Left lung (tissue), 10 donors: ENCODE measurements around the gene RAPGEF2. TPM values are rescaled to one million over a fixed set of nuclear protein-coding genes. Genes with fewer than 3 reads are reported as not detected.
A peak's percentile ranks its signal among the peaks of the same experiment; 100 is the strongest.

Experiments
- ATAC-seq: fragments of 200-7000 bp; cut with Tn5 transposase; one replicate; pipeline ENCODE4 v1.9.1; 2020; ENCODE audit warnings: moderate library complexity
- DNase-seq, 4 donors: peaks; one replicate each; pipeline ENCODE4 v3.0.0-alpha.2; 2013 to 2020
- H3K27ac ChIP-seq, 2 donors: fragments of 200-600 bp; sonication (generic) in 1 of 2; one replicate each; pipeline versions ENCODE4 v1.5.0 to v1.8.0; 2020 to 2021
- H3K27me3 ChIP-seq, 2 donors: fragments of 200-600 bp; sonication (generic) in 1 of 2; one replicate each; pipeline versions ENCODE4 v1.5.0 to v1.8.0; 2020 to 2021
- H3K36me3 ChIP-seq, 2 donors: fragments of 200-600 bp; sonication (generic) in 1 of 2; one replicate each; pipeline versions ENCODE4 v1.5.0 to v1.8.0; 2020 to 2021
- H3K4me1 ChIP-seq, 2 donors: fragments of 200-600 bp; one replicate each; pipeline ENCODE4 v1.8.0; 2021
- H3K4me3 ChIP-seq, 2 donors: fragments of 200-600 bp; sonication (generic) in 1 of 2; one replicate each; pipeline versions ENCODE4 v1.5.0 to v1.8.0; 2020 to 2021; ENCODE audit warnings: mild to moderate bottlenecking in 1 of 2
- H3K9me3 ChIP-seq, 2 donors: fragments of 200-600 bp; sonication (generic) in 1 of 2; one replicate each; pipeline versions ENCODE4 v1.5.0 to v1.8.0; 2020 to 2021
- CTCF ChIP-seq, 2 donors: fragments of 200-600 bp; sonication (generic) in 1 of 2; IDR thresholded peaks; one replicate each; pipeline versions ENCODE4 v1.5.0 to v1.8.0; 2021; ENCODE audit warnings: antibody characterized with exemption in 2 of 2
- intact Hi-C, 2 donors: fragments of 100-400 bp; cut with DNase I; formaldehyde crosslinking; loops; one replicate each; pipeline versions ENCODE4 v1.11.2 to v1.14.2; 2022
- polyA plus RNA-seq, 6 donors: library from polyadenylated mRNA; unstranded; fragments of 120-200 nt; gene quantifications; one replicate each; pipeline ENCODE4 v1.2.1, GENCODE V29; 2013; ENCODE audit not compliant: insufficient read length in 6 of 6
- total RNA-seq, 2 donors: library from RNA; stranded (reverse); fragmentation: NEBNext Ultra II Directional; extraction: Animal tissue kit (Norgen Biotek cat#: 25700); gene quantifications; one replicate each; pipeline ENCODE4 v1.2.1, GENCODE V29; 2021
- donor health status: DM: no; HTN: yes; CAD: no.
- donor health status: DM: no; HTN: no; CAD: no.

The RAPGEF2 gene
- total and polyA plus RNA-seq, 8 donors = 39.9 to 52.0 (median 45.4) TPM

DNA sequence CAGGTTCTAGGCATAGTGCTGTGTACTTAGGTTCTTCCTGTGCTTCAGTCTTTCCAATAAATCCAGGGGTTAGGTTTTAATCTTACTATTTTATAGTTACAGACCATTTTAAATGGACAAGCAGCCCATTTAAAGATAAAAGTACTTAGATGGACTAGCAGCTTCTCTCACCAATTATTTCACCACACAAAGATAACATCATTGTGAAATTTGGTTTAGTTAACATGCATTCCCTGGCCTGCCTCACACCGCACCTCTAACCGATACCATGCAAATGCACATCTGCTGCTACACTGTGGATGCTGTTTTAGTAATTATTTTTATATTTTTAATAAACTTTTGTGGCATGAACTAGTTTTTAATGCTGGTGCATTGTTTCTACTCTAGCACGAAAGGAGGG is 252.6 kb downstream of the RAPGEF2 start:
- DNase-seq (no peak), ATAC-seq (no peak)
- TF ChIP-seq CTCF (IDR thresholded peaks at IDR 0.05) = no peak
- Histone ChIP-seq H3K9me3 (no peaks in the 10 kb centered on the region), H3K27me3 (no peaks in the 10 kb centered on the region), H3K27ac (no peak overlapping the region), H3K36me3 (peaks cover 5 to 93% of the 10 kb centered on the region in 2 donors), H3K4me1 (no peaks in the 10 kb centered on the region), H3K4me3 (no peak overlapping the region)
- intact Hi-C loops = no loop called here

DNA sequence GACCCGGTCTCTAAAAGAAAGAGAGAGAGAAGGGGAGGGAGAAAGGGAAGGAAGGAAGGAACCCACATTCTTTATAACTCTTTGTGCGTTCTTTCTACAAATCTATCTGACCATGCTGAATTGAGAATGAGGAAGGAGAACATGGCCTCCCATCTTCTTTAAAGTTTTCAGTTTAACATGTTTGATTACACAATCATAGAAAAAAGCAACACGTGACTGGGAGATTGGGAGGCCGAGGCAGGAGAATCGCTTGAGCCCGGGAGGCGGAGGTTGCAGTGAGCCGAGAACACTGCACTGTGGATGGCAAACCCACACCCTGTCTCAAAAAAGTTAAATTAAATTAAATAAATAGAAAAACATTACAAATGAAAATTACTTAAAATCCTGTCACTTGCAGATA is 254.5 kb downstream of the RAPGEF2 start:
- Histone ChIP-seq H3K27ac (no peak overlapping the region), H3K27me3 (no peaks in the 10 kb centered on the region), H3K4me1 (no peaks in the 10 kb centered on the region), H3K9me3 (no peaks in the 10 kb centered on the region), H3K36me3 (peaks cover 5 to 88% of the 10 kb centered on the region in 2 donors), H3K4me3 (no peak overlapping the region)
- no peak for TF ChIP-seq CTCF (IDR thresholded peaks at IDR 0.05)
- intact Hi-C loops = no loop called here
- no peak for ATAC-seq
- no peak for DNase-seq

DNA sequence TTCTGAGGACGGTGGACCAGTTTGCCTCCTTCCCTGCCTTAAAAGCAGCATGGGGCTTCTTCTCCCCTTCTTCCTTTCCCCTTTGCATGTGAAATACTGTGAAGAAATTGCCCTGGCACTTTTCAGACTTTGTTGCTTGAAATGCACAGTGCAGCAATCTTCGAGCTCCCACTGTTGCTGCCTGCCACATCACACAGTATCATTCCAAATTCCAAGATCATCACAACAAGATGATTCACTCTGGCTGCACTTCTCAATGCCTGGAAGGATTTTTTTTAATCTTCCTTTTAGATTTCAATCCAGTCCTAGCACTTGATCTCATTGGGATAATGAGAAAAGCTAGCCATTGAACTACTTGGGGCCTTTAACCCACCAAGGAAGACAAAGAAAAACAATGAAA is 255.3 kb downstream of the RAPGEF2 start:
- intact Hi-C loops = no loop called here
- H3K4me3 ChIP-seq = no peak overlapping the region
- DNase-seq (no peak), ATAC-seq (peak; percentile 41)
- no peaks in the 10 kb centered on the region for H3K9me3 ChIP-seq
- no peaks in the 10 kb centered on the region for H3K4me1 ChIP-seq
- peak overlapping the region in 1 of 2 donors; percentile 44 for H3K27ac ChIP-seq
- H3K36me3 ChIP-seq = peaks cover 5 to 84% of the 10 kb centered on the region in 2 donors
- TF ChIP-seq CTCF (IDR thresholded peaks at IDR 0.05) = no peak
- no peaks in the 10 kb centered on the region for H3K27me3 ChIP-seq

GRCh38 chr4:159360549-159360948 is 257.7 kb downstream of the RAPGEF2 start:
- Histone ChIP-seq H3K4me3 (no peak overlapping the region), H3K9me3 (no peaks in the 10 kb centered on the region), H3K4me1 (no peaks in the 10 kb centered on the region), H3K27ac (no peak overlapping the region), H3K27me3 (no peaks in the 10 kb centered on the region), H3K36me3 (peaks cover 0 to 68% of the 10 kb centered on the region in 2 donors)
- no peak for TF ChIP-seq CTCF (IDR thresholded peaks at IDR 0.05)
- ATAC-seq (peak; percentile 88), DNase-seq (no peak)
- intact Hi-C loops = no loop called here

DNA sequence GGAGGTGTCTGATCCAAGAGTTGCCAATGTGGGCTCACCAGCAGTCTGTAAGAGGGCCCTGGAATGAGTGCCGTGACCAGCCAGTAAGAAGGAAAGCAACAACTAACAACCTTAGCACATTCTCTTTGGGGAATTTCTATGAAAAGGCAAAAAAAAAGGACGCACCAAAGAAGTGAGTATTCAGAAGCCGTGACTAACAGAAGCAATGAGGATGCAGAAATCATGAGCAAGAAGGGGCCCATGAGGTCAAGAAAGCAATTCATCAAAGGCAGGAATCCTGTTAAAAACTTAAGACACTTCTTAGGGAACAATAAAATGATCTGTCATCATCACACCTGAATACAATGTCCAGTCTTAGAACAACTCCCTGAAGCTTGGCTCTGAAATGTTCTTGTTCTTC is 260.5 kb downstream of the RAPGEF2 start:
- ATAC-seq (no peak), DNase-seq (no peak)
- H3K27ac ChIP-seq = no peak overlapping the region
- no peaks in the 10 kb centered on the region for H3K27me3 ChIP-seq
- H3K4me3 ChIP-seq = no peak overlapping the region
- no peaks in the 10 kb centered on the region for H3K9me3 ChIP-seq
- intact Hi-C loops = no loop called here
- no peak for TF ChIP-seq CTCF (IDR thresholded peaks at IDR 0.05)
- no peaks in the 10 kb centered on the region for H3K4me1 ChIP-seq
- H3K36me3 ChIP-seq = peaks cover 0 to 39% of the 10 kb centered on the region in 2 donors
